HG02678 (cell line): ENCODE data around the gene SFPQ.
"Not testable (repeated sequence)": the region's sequence is repeated elsewhere in the genome, so short reads cannot be mapped to it uniquely, and the experiment has no call there.

Source experiments
- ATAC-seq: cut with Tn5 transposase; IDR thresholded peaks from one replicate; pipeline ENCODE4 v1.9.1; 2021; ENCODE audit warnings: mild to moderate bottlenecking, moderate library complexity; ENCODE audit not compliant: unreplicated experiment

SFPQ gene

DNA sequence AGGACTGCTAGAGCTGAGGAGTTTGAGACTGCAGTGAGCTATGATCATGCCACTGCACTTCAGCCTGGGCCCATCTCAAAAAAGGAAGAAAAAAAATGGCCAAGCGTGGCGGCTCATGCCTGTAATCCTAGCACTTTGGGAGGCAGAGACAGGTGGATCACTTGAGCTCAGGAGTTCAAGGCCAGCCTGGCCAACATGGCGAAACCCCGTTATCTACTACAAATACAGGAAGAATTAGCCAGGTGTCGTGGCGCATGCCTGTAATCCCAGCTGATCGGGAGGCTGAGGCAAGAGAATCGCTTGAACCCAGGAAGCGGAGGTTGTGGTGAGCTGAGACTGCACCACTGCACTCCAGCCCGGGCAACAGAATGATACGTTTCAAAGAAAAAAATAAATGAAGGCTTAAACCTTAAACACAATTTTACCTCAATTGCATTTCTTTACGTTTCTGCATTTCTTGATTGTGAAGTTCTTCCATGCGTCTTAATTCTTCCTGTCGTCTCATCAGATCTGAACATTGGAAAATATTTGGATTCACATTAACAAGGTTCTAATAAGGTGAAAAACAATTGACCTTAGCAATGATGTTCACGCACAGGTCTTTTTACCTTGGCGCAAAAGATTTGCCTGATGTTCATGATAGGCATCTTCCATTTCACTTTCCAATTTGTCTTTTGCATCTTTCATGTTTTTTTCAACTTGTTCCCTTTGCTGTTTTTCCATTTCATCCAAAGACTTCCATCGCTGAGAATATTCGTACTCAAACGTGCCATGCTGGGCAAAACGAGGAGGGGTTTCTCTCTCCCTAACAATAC is 4.2 kb downstream of the SFPQ start:
- no peak for ATAC-seq

- ATAC-seq = no peak
Observed at GRCh38 chr1:35187816-35188342, 5.1 kb downstream of the SFPQ start.

DNA sequence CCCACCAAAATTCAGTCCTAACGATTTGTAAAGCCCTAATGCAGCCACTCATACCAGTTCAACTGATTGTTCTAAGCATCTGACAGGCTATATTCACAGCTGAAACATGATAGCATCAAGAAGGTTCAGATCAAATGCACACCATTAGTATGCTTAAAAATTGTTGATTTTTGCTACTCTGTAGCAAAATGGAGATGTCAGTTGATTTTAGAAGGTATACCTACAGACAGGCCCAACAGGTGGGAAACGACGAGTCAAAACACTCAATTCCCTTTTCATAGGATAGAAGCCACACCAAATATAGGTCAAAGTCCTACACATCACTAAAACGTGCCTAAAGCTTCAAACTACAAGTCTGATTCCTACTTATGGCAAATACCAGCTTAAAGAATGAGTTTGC is 6.7 kb downstream of the SFPQ start:
- ATAC-seq = no peak

GRCh38 chr1:35185200-35185599 is 7.7 kb downstream of the SFPQ start:
- no peak for ATAC-seq

DNA sequence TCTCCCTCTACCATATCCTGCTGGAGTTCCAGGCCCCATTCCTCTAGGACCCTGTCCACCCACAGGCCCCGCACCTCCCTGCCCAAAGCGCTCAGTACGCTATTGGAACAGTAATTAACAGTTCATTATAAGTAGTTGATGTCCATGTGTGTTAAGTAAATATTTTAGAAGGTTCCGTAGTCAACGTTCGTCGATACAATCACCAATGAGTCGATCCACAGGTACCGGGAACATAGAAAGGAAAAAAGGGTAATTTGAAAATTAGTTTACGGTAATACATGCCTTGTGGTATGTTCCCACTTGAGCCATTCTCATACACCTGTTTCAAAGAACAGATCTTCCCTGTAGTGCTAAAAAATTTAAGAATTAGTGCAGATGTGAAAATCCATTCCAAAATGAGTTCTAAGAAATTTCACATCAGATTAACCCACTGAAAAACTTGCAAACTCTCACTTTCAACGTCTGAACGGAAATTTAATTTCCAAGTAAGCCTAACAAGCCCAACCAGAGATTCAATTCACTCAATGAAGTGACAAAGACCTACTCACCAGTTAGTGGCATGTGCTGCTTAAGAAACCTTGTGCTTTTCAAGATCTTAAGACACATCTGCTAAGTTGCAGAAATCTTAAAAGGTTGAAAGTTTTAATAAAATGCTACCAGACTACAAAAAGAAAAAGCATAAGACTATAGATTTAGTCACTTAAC is 8.3 kb downstream of the SFPQ start:
- no peak for ATAC-seq

DNA sequence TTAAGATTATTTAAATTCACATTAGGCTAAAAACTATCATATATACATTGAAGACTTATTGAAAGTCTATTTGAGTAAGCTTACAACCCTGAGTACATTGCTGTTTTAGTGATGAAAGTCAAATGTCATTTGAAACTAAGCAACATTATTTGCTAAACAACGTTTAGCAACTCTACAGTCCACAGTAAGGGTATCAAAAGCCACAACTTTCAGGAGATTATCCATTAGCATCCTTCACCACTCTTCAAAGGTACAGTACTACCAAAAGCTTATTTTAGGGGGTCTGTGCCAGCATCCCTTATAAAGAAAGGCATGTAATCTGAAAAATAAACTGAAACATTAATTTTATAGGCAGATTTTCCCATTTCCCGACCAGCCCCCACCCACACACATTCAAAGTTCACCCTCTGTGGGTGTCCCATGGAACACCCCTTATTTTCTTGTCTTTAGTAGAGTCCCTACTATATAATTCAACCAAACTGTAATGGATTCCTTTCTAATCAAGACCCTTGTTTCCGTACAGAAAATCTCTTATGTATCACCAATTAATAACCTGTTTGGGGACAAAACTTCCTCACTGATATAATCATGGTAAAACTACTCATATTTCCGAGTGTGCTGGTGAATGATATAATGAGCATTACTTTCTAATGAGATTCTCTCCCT is 11.0 kb downstream of the SFPQ start:
- ATAC-seq = no peak

DNA sequence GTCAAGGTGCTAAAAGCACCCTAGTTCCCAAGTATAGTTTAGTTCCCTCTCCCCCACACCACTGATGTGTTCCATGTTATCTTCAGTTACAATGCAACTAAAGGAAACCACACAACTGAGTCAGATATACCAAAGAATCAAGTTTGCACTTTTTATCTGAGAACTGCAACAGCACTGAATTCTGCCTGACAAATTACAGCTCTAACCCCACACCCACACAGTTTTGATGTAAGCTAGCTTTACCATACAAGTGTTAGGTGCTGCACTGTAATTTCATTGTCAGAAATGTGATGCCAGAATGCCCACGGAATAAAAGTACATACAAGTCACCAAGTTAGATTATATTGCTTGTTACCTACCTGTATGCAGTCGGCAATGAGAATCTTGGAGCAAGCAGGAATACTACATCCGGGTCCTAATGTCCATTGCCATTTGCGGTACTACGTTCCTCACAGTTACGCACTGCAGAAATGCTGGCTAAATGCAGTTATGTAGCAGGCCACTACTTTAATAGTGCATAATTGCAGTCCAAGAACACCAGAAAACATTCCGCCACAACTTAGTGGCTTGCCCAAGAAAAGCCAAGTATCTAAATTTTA is 12.1 kb downstream of the SFPQ start:
- no peak for ATAC-seq

DNA sequence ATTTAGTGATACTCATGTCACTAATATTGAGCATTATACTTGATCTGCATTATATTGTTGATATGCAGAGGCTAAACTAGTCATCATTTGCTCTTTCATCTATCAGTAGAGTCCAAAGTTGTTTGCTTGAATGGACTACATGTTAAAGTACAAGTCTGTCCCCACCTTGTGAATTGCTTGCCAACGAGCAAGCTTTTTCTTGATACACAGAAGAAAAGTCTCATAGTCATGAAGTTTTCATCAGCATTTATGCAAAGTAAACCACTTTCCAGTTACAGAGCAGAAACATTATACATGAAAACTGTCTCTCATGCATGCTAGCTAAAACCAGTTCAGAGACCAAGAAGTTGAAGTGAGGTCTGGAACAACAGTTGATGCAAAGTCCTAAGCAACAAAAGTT is 13.0 kb downstream of the SFPQ start:
- ATAC-seq = no peak

GRCh38 chr1:35178874-35179380 is 14.0 kb downstream of the SFPQ start:
- ATAC-seq = no peak

DNA sequence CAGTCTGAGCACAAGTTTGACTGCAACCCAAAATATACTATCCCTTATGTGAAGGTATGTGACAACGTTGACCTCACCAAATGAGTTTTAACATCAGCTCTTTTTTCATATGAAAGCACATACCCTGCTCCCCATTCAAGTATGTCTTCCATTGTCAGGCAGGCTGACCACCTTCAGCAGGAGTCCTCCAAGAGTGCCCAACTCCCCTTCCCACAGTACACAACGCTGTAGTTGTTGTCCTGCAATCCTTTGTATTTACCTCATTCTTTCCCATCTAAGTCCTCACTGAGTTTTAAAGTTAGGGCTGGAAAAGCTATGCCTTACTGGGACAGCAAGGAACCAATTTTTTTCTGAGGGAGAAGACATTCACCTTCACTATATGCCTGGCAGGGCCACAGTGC is 14.7 kb downstream of the SFPQ start:
- no peak for ATAC-seq

DNA sequence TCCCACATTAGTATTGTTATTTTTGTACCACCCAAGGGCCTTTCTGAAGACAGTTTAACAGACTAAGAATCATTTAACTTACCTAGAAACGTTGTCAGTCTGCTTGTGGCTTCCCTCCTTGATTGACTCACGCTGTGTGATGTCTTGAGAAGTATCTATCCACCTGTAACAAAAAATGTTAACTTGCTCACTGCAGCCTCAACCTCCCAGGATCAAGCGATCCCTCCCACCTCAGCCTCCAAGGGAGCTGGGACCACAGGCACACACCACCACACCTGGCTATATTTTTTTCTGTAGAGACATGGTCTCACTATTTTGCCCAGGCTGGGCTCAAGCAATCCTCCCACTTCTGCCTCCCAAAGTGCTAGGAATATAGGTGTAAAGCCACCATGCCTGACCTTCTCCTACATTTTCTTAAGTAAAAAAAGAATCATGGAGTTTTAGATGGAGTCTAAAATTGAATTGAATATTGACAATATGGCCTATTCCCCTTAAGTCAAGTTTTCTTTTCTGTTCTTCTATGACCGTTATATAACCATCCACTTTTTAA is 15.6 kb downstream of the SFPQ start:
- ATAC-seq = no peak

- ATAC-seq = no peak
Observed at GRCh38 chr1:35175602-35176001, 17.3 kb downstream of the SFPQ start.

DNA sequence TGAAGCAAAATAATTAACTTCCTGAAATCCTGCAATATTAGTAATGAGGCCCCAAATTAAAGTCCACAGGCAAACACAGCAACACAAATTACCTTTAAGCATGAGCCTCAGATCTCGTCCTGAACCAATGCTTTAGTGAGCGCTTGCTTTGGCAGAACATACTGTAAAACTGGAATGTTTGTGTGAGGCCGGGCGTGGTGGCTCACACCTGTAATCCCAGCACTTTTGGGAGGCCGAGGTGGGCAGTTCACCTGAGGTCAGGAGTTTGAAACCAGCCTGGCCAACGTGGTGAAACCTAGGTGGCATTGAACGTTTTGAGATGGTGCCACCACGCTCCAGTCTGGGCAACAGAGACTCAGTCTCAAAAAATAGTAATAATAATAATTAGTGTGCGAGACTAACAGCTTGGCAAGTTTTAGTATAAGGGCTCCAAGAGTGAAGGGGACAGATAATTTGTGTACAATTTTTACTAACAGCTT is 17.8 kb downstream of the SFPQ start:
- no peak for ATAC-seq

DNA sequence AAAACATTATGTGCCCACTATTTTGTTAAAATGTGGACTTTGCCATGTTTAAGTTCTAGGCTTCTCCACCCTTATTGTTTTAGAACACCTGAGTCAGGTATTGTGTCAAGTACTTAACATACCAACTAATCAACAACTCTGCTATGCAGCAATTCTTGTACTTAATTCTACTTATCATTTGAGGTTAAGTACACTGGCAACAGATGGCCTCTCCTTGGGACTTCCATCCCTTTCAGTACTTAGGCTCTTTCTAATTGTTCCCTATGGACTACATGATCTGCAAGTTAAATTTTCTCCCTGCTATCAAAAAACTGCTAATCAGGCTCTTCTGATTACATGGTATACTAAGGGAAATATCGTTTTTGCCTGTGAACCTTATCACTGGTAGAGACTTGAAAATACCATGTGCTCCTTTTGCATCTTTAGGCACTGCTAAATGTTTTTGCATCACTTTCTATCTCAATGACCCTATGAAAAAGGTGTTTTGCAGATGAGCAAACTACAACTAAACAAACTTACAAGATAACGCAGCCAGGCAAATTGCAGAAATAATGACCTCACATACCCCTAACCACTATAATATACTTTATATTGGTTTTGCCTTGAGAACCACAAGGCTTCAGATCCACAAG is 18.9 kb downstream of the SFPQ start:
- no peak for ATAC-seq

DNA sequence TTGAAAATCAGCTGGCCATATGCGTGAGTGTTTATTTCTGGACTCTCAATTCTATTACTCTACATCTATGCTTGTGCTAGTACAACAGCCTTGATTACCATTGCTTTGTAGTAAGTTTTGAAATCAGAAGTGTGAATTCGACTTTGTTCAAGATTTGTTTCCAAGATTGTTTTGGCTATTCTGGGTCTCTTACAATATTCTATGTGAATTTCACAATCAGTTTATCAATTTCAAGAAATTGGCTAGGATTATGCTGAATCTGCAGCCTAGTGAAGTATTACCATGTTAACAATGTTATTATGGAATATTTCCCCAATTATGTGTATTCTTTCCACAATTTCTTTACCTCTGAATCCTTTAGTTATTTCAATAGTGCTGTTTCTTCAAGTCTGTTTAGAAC is 19.5 kb downstream of the SFPQ start:
- ATAC-seq = no peak

- no peak for ATAC-seq
Observed at GRCh38 chr1:35172022-35172421, 20.9 kb downstream of the SFPQ start.

- no peak for ATAC-seq
Observed at GRCh38 chr1:35171579-35171978, 21.4 kb downstream of the SFPQ start.

GRCh38 chr1:35164893-35165292 is 28.1 kb downstream of the SFPQ start:
- no peak for ATAC-seq

- ATAC-seq = no peak
Observed at GRCh38 chr1:35151220-35151619, 41.7 kb downstream of the SFPQ start.

DNA sequence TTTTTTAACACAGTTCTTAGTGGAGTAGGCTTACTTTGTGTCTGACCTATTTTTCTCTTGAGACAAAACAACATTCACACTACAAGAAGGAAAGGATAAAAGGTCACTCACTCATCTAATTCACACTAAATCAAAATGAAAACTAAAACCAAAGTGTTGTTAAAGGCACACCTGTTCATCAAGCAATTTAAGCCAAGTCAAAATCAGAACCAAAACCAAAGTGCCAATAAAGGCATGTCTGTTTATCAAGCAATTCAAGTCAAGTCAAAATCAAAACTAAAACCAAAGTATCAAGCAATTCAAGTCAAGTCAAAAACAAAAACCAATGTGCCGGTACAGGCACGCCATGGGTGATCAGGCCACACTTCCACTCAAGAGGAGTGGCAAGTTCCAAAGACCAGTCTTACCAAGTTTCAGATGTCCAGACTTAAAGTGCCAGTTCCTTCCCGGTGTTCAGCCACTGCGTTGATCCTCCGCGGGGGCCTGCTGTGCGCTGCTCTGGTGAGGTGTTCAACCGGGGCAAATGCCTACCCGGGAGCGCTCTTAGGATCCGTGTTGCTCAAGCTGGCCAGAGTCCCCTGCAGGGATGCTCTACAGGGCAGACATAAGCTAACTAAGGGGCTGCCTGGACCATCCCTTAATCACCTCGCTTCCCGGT is 46.9 kb downstream of the SFPQ start:
- ATAC-seq = not testable (repeated sequence)
